ENCODE measurements around the gene RAB7A. TPM values are rescaled to one million over a fixed set of nuclear protein-coding genes. Genes with fewer than 3 reads are reported as not detected.

Gene RAB7A
- total and polyA plus RNA-seq, 2 of the 8 experiments (the other 6 are each of a cell fraction or from before 2014, with no cell fraction given), result 179 to 195 TPM

GRCh38 chr3:128681369-128681829 is 44.6 kb upstream of the RAB7A start:
- Histone ChIP-seq H2AFZ (ENCODE audit: low read length) (peak overlapping the region; percentile 20), H2BK12ac (ENCODE audit: low read depth, low read length) (peak overlapping the region; percentile 41; the same call in 1 of the 2 replicates), H2BK20ac (ENCODE audit: low read length) (no peak overlapping the region), H3K56ac (replicated peaks; ENCODE audit: insufficient read length, low read depth, low read length) (no peak overlapping the region), H2AK5ac (ENCODE audit: low read depth, low read length) (no peak overlapping the region), H3K23me2 (ENCODE audit: low read depth, low read length) (no peaks in the 10 kb centered on the region; the same call in 1 of the 2 replicates), H4K91ac (replicated peaks; ENCODE audit: insufficient read length, low read length) (no peak overlapping the region), H2BK120ac (replicated peaks; ENCODE audit: low read depth, low read length) (no peak overlapping the region), H3K79me1 (ENCODE audit: low read depth, low read length) (no peaks in the 10 kb centered on the region), H3K4me1 (replicated peaks in 1 of 4; ENCODE audit: control insufficient read depth in 3 of 4, insufficient read depth in 4 of 4, low read length in 3 of 4) (peaks cover 0 to 3% (median 0%) of the 10 kb centered on the region in 4 experiments; a peak in 1 of 7 replicates), H3K27me3 (replicated peaks in 1 of 4; ENCODE audit: control insufficient read depth in 3 of 4, extremely low read depth in 1 of 4, insufficient read depth in 3 of 4, low read length in 3 of 4) (peaks cover 3 to 16% (median 10%) of the 10 kb centered on the region in 4 experiments), H3K9ac (replicated peaks in 1 of 4; ENCODE audit: extremely low read depth in 1 of 4, low read depth in 3 of 4, low read length in 3 of 4) (peak overlapping the region; percentile 55 to 99 (median 89)), H3K9me3 (ENCODE audit: insufficient read depth in 2 of 2, low read depth in 1 of 2, low read length in 1 of 2) (no peaks in the 10 kb centered on the region), H3K14ac (ENCODE audit: insufficient read length) (no peak overlapping the region), H3K4me3 (ENCODE audit: extremely low read depth in 1 of 4, insufficient read depth in 2 of 4, low read depth in 3 of 4, low read length in 4 of 4) (peak overlapping the region; percentile 29 to 77 (median 66)), H3K4me2 (ENCODE audit: insufficient read depth in 1 of 2, low read depth in 2 of 2, low read length in 2 of 2) (peak overlapping the region; percentile 62 to 83), H4K20me1 (replicated peaks in 1 of 2; ENCODE audit: control insufficient read depth in 1 of 2, insufficient read depth in 2 of 2, low read length in 2 of 2) (peaks cover 4 to 6% of the 10 kb centered on the region in 2 experiments), H3K27ac (ENCODE audit: low read depth, low read length) (peak overlapping the region; percentile 99), H3K4ac (replicated peaks; ENCODE audit: insufficient read length, low read depth, low read length) (no peak overlapping the region), H3K18ac (ENCODE audit: extremely low read depth, low read length) (peak overlapping the region; percentile 95), H4K5ac (ENCODE audit: insufficient read length, low read depth, low read length) (peak overlapping the region; percentile 22), H2BK15ac (ENCODE audit: low read length) (no peak overlapping the region), H4K8ac (ENCODE audit: extremely low read depth, insufficient read depth, low read length) (peak overlapping the region; percentile 100; the same call in 1 of the 2 replicates), H3K79me2 (ENCODE audit: control insufficient read depth in 1 of 2, insufficient read depth in 2 of 2, low read length in 2 of 2) (no peaks in the 10 kb centered on the region), H3K36me3 (ENCODE audit: control insufficient read depth in 2 of 4, insufficient read depth in 4 of 4, low read length in 3 of 4) (no peaks in the 10 kb centered on the region), H2BK5ac (ENCODE audit: low read depth, low read length) (peak overlapping the region; percentile 100), H3K23ac (ENCODE audit: insufficient read length) (no peak overlapping the region)
- no peak for DNase-seq (ENCODE audit: low read depth in 1 of 2, low spot score in 2 of 2)
- CTCF ChIA-PET (ENCODE audit: partially characterized antibody), result interaction anchor here (0.6 to 7.8 kb wide), 23 partner anchors 8 to 164 kb away, joined by 3 to 64 read pairs (median 7); partner anchors contain the start of gene RAB7A
- no peak for FAIRE-seq
- 53% methylated on average over 9 of the region's 9 CpGs; no CpG with 5 or more reads in 1 of the 2 experiments for WGBS, 2 experiments (ENCODE audit: extremely low coverage in 1 of 2, insufficient coverage in 1 of 2, insufficient read length in 1 of 2, insufficient replicate concordance in 2 of 2, low coverage in 1 of 2, low lambda C conversion rate in 2 of 2, missing lambda C conversion rate in 1 of 2)
- POLR2A ChIA-PET (ENCODE audit: partially characterized antibody), result interaction anchor here (1.0 to 4.1 kb wide), 17 partner anchors 11 to 341 kb away, joined by 3 to 47 read pairs (median 5); partner anchors contain the start of genes RAB7A and RPN1
- TF ChIP-seq SIRT6 (IDR thresholded peaks at IDR 0.05; ENCODE audit: low read length) (no peak), BRCA1 (IDR thresholded peaks at IDR 0.05; ENCODE audit: low read depth, low read length) (no peak), SUZ12 (IDR thresholded peaks at IDR 0.05; ENCODE audit: low read length) (no peak), JUND (IDR thresholded peaks at IDR 0.05; ENCODE audit: low read length) (no peak), HDAC6 (IDR thresholded peaks at IDR 0.05; ENCODE audit: low read depth, low read length) (no peak), RNF2 (IDR thresholded peaks at IDR 0.05; ENCODE audit: borderline replicate concordance, low read depth, low read length, missing control alignments, poor library complexity, severe bottlenecking) (no peak), HDAC2 (IDR thresholded peaks at IDR 0.05; ENCODE audit: borderline replicate concordance in 1 of 2, low read depth in 2 of 2, low read length in 2 of 2) (no peak), BCL11A (IDR thresholded peaks at IDR 0.05; ENCODE audit: low read depth in 2 of 2, low read length in 2 of 2) (no peak), CBX8 (IDR thresholded peaks at IDR 0.05; ENCODE audit: borderline replicate concordance, low read depth, low read length) (no peak), SP4 (IDR thresholded peaks at IDR 0.05; ENCODE audit: low read length) (no peak), TEAD4 (IDR thresholded peaks at IDR 0.05; ENCODE audit: low read depth, low read length) (no peak), CHD2 (IDR thresholded peaks at IDR 0.05; ENCODE audit: low read length) (no peak), TBP (IDR thresholded peaks at IDR 0.05; ENCODE audit: low read depth, low read length) (no peak), POLR2A (IDR thresholded peaks at IDR 0.05; ENCODE audit: control extremely low read depth in 1 of 2, low read depth in 2 of 2, low read length in 2 of 2) (no peak), POLR2AphosphoS5 (IDR thresholded peaks at IDR 0.05; ENCODE audit: low read depth, low read length) (no peak)

All from H1 (cell line).